Measurements from ENCODE around the gene RANBP1. TPM values are rescaled to one million over a fixed set of nuclear protein-coding genes. Genes with fewer than 3 reads are reported as not detected.

The RANBP1 gene
- total RNA-seq, 2 experiments from 2014 or later, result 68.1 to 72.1 TPM

DNA sequence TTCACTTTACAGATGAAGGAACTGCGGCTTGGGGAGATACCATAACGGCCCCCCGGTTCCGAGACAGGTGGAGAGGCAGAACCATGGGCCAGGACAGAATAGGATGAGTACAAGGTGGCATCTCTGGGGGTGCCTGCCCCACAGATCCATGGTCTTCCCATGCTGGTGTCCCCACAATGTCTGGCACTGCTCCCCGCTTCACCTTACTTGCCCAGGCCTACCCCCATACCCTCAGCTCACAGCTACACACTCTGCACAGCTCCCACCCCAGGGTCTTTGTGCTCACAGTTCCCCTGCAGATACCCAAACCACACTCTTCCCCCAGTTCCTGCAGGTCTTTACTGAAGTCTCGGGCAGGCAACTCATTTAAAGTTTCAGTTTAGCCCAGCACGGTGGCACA, 47.3 kb upstream of the RANBP1 start:
- Histone ChIP-seq H3K36me3 (ENCODE audit: insufficient read depth, low read length) (peaks cover 9% of the 10 kb centered on the region), H3K4me1 (ENCODE audit: insufficient read depth, low read length) (no peaks in the 10 kb centered on the region), H3K9me3 (ENCODE audit: control insufficient read depth in 1 of 2, insufficient read depth in 1 of 2, low read length in 2 of 2) (no peaks in the 10 kb centered on the region), H3K4me3 (ENCODE audit: low read length) (no peak overlapping the region), H3K27ac (ENCODE audit: low read depth in 1 of 2, low read length in 2 of 2) (no peak overlapping the region), H3K27me3 (ENCODE audit: control insufficient read depth in 1 of 2, insufficient read depth in 2 of 2, low read length in 2 of 2) (no peaks in the 10 kb centered on the region)
- peaks cover 10% of the 10 kb centered on the region for H3K36me3 Mint-ChIP-seq (ENCODE audit: low read depth)
- no peak for ATAC-seq (ENCODE audit: poor library complexity)
- H3K4me1 Mint-ChIP-seq (ENCODE audit: low read depth), result no peaks in the 10 kb centered on the region
- intact Hi-C loops (cut with DNase I, micrococcal nuclease), result no loop called here
- ChIA-PET CTCF (no interaction called here), POLR2A (no interaction called here)
- no peaks in the 10 kb centered on the region for H3K27me3 Mint-ChIP-seq
- H3K9me3 Mint-ChIP-seq, result no peaks in the 10 kb centered on the region
- no peak overlapping the region for H3K27ac Mint-ChIP-seq
- TF ChIP-seq, protein P1, sequence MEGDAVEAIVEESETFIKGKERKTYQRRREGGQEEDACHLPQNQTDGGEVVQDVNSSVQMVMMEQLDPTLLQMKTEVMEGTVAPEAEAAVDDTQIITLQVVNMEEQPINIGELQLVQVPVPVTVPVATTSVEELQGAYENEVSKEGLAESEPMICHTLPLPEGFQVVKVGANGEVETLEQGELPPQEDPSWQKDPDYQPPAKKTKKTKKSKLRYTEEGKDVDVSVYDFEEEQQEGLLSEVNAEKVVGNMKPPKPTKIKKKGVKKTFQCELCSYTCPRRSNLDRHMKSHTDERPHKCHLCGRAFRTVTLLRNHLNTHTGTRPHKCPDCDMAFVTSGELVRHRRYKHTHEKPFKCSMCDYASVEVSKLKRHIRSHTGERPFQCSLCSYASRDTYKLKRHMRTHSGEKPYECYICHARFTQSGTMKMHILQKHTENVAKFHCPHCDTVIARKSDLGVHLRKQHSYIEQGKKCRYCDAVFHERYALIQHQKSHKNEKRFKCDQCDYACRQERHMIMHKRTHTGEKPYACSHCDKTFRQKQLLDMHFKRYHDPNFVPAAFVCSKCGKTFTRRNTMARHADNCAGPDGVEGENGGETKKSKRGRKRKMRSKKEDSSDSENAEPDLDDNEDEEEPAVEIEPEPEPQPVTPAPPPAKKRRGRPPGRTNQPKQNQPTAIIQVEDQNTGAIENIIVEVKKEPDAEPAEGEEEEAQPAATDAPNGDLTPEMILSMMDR (IDR thresholded peaks at IDR 0.05), result no peak
- no peak for DNase-seq
- no peak overlapping the region for H3K4me3 Mint-ChIP-seq

DNA sequence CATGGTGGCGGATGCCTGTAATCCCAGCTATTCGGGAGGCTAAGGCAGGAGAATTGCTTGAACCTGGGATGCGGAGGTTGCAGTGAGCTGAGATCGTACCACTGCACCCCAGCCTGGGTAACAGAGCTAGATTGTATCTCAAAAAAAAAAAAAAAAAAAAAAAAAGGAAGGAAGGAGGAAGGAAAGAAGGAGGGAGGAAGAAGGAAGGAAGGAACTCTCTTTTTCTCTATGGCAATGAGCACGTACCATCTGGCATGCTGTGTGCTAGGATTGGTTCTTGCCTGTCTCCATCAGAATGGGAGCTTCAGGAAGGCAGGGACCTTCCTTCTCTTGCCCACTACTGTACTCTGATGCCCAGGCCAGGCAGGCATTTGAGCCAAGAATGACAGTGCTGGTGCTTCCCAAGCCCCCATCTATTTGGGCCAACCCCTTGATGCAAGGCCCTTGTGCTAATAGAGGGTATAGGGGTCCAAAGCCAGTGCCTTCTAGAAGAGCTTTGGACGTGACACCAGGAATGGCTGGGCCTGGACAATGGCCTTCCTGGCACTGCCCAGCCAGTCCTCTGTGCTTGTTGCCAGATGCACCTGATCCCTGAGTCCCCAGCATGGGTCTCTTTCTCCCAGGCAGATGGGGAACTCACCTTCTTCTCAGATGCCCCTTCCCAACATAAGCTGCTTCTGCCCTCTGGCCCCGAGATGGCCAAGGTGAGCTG, 46.4 kb upstream of the RANBP1 start:
- H3K4me3 ChIP-seq (ENCODE audit: low read length), result no peak overlapping the region
- H3K36me3 Mint-ChIP-seq (ENCODE audit: low read depth), result peaks cover 4% of the 10 kb centered on the region
- H3K4me1 Mint-ChIP-seq (ENCODE audit: low read depth), result no peaks in the 10 kb centered on the region
- ChIA-PET POLR2A (interaction anchor here (1.2 kb wide), 1 partner anchor 48 kb away, joined by 3 read pairs; the partner anchor contains the start of gene TRMT2A), CTCF (interaction anchor here (0.6 kb wide), 1 partner anchor 9 kb away, joined by 3 read pairs; no protein-coding TSS in a partner anchor)
- intact Hi-C loops (cut with DNase I, micrococcal nuclease), result no loop called here
- no peak overlapping the region for H3K4me3 Mint-ChIP-seq
- TF ChIP-seq, protein P1 (IDR thresholded peaks at IDR 0.05), result no peak
- no peak overlapping the region for H3K27ac ChIP-seq (ENCODE audit: low read depth in 1 of 2, low read length in 2 of 2)
- no peaks in the 10 kb centered on the region for H3K9me3 Mint-ChIP-seq
- no peaks in the 10 kb centered on the region for H3K9me3 ChIP-seq (ENCODE audit: control insufficient read depth in 1 of 2, insufficient read depth in 1 of 2, low read length in 2 of 2)
- DNase-seq (no peak), ATAC-seq (ENCODE audit: poor library complexity) (no peak)
- H3K27me3 Mint-ChIP-seq, result no peaks in the 10 kb centered on the region
- no peaks in the 10 kb centered on the region for H3K27me3 ChIP-seq (ENCODE audit: control insufficient read depth in 1 of 2, insufficient read depth in 2 of 2, low read length in 2 of 2)
- no peak overlapping the region for H3K27ac Mint-ChIP-seq
- peaks cover 3% of the 10 kb centered on the region for H3K36me3 ChIP-seq (ENCODE audit: insufficient read depth, low read length)
- H3K4me1 ChIP-seq (ENCODE audit: insufficient read depth, low read length), result no peaks in the 10 kb centered on the region

DNA sequence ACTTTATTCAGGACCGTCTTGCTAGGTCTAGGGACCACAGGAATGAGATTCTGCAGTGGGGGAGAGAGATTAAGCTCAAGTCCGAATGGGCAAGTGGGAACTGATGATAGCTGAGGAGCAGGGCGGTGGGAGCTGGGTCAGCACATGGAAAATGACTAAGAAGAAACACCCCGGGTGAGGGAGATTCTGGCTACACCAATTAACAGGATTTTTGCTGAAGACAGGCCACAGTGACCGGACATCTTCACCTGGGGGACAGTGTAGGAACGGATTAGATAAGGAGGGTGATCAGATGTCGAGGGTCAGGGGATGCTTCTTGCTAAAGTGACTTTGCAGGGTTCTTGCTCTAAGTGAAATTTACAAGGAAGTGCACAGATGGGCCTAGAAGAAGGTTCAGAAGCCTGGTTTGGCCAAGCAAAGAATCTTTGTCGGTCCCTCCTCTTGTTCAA, 44.4 kb upstream of the RANBP1 start:
- Mint-ChIP-seq H3K27me3 (no peaks in the 10 kb centered on the region), H3K36me3 (ENCODE audit: low read depth) (no peaks in the 10 kb centered on the region), H3K9me3 (no peaks in the 10 kb centered on the region), H3K4me3 (no peak overlapping the region), H3K27ac (no peak overlapping the region), H3K4me1 (ENCODE audit: low read depth) (no peaks in the 10 kb centered on the region)
- TF ChIP-seq, protein P1 (IDR thresholded peaks at IDR 0.05), result no peak
- H3K36me3 ChIP-seq (ENCODE audit: insufficient read depth, low read length), result no peaks in the 10 kb centered on the region
- no peaks in the 10 kb centered on the region for H3K9me3 ChIP-seq (ENCODE audit: control insufficient read depth in 1 of 2, insufficient read depth in 1 of 2, low read length in 2 of 2)
- intact Hi-C loops (cut with DNase I, micrococcal nuclease), result no loop called here
- no peak for DNase-seq
- no peak overlapping the region for H3K4me3 ChIP-seq (ENCODE audit: low read length)
- H3K27me3 ChIP-seq (ENCODE audit: control insufficient read depth in 1 of 2, insufficient read depth in 2 of 2, low read length in 2 of 2), result no peaks in the 10 kb centered on the region
- H3K4me1 ChIP-seq (ENCODE audit: insufficient read depth, low read length), result no peaks in the 10 kb centered on the region
- ChIA-PET CTCF (no interaction called here), POLR2A (no interaction called here)
- no peak for ATAC-seq (ENCODE audit: poor library complexity)
- H3K27ac ChIP-seq (ENCODE audit: low read depth in 1 of 2, low read length in 2 of 2), result no peak overlapping the region
